HG02884 (cell line): ENCODE data around the gene JSRP1.

ENCODE experiments used
- ATAC-seq: cut with Tn5 transposase; IDR thresholded peaks from one replicate; pipeline ENCODE4 v1.9.1; 2021; ENCODE audit warnings: mild to moderate bottlenecking, moderate library complexity; ENCODE audit not compliant: unreplicated experiment

The JSRP1 gene

GRCh38 chr19:2247433-2248101 lies 8.7 kb downstream of the JSRP1 start:
- ATAC-seq = no peak

GRCh38 chr19:2246801-2247361 lies 9.3 kb downstream of the JSRP1 start:
- no peak for ATAC-seq

- no peak for ATAC-seq
Measured at GRCh38 chr19:2246014-2246620, 10.1 kb downstream of the JSRP1 start.

DNA sequence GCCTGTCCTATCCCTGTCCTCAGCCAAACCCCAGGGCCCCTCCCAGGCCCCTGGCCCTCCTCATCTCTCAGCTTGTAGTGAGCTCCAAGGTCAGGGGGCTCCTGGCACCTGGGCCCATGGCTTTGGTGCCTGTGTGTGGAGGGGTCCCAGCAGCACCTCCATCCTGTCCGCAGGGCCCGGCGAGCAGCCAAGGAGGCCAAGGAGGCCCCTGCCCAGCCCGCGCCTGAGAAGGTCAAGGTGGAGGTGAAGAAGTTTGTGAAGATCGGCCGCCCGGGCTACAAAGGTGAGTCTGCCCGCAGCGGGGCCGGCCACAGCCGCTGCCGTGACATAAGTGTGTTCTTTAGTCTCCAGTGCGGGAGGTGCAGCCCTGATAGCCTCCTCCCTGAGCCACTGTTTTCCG lies 10.9 kb downstream of the JSRP1 start:
- ATAC-seq = no peak

GRCh38 chr19:2244486-2244885 lies 11.7 kb downstream of the JSRP1 start:
- ATAC-seq = no peak

DNA sequence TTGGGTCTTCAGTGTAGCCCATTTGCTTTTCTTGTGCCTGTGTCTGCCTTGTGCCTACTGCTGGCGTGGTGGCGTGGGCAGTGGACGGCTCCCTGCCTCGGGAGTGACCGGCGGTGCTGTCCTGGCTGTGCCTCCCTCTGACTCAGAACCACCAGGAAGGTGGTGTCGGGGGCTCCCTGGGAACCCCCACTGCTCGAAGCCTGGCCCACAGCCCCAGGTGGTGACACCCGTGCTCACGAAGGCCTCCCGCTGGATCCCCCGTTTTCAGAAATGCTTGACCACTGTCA lies 12.1 kb downstream of the JSRP1 start:
- no peak for ATAC-seq

DNA sequence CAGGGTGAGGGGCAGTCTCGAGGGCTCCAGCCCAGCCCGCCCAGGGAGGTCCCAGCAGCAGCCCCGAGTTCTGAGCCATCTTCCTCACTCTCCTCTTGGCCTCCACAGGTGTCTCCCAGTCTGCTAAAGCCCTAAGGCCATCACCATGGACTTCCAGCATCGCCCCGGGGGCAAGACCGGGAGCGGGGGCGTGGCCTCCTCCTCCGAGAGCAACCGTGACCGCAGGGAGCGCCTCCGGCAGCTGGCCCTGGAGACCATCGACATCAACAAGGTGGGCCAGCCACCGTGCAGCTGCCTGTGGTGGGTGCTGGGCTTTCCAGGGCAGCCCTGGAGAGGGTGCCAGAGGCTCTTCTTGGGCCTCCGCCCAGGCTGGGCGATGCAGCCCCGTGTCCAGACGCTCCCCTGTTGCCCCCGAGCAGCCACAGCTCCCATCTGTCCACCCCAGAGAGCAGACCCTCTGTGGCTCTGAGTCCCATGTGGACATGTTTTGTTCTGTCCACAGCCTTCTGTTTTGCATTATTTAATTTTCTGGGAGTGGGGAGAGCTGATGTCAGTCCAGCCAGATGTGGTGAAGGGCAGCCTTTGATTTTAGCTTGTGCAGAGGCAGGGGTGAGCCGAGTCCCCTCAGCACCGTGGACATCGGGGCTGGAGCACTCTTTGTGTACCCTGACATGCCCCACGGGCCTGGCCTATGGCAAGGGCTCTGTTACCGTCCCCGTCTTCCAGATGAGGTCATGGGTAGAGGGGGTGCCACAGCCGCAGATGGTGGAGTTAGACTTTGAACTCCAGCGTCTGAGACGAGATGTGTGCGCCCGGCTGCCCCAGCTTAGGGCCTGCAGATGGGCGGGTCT lies 12.7 kb downstream of the JSRP1 start:
- no peak for ATAC-seq

GRCh38 chr19:2242816-2243215 lies 13.4 kb downstream of the JSRP1 start:
- ATAC-seq = no peak

DNA sequence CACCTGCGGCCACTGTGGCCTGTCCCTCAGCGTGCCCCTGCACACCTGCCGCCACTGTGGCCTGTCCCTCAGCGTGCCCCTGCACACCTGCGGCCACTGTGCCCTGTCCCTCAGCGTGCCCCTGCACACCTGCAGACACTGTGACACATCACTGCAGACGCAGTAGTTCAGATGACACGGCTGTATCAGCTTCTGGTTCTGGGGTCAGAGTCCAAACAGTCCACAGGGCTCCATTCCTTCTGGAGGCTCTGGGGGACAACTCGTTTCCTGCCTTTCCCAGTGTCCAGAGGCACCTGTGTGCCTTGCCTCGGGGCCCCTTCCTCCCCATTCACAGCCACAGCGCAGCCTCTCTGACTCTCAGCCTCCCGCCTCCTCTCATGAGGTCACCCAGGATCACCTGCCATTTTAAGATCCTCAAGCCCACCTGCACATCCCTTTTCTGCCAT lies 14.1 kb downstream of the JSRP1 start:
- no peak for ATAC-seq

DNA sequence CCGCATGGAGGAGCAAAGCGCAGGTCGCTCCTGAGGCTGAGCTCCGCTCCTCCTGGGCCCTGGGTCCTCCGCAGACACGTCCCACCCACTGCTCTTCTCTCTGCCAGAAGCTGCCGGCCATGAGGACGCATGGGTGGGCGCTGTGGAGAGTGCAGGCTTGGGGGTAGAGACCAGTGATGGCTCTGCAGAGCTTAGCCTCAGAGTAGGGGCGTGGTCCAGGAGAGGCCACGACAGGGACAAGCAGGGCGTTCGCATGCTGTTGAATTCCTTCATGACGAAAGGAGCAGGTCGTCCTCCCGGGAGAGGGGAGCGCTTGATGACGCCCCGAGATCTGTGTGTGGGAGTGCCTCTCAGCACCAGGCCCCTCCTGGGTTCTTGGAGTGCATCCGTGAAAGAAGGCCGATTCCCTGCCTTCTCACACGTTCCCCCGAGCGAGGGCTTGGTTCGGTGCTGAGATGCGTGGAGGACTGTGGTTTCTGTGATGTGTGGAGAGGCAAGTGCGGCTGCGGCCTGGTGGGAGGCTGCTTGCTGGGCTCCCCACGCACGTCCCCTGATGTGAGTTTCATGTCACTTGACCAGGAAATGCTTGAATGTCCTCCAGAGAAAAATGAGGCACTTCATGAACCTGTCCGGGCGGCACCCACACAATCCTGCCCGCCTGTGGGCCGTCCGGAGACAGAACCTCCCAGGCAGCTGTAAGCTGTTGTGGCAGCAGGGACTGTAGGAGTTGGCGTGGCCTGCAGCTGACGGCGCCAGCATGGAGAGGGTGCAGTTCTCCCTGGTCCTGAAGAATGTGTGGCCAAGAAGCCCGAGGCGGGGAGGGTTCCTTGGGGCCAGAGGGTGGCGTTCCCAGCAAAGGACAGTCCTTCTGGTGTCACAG lies 15.1 kb downstream of the JSRP1 start:
- ATAC-seq = no peak

DNA sequence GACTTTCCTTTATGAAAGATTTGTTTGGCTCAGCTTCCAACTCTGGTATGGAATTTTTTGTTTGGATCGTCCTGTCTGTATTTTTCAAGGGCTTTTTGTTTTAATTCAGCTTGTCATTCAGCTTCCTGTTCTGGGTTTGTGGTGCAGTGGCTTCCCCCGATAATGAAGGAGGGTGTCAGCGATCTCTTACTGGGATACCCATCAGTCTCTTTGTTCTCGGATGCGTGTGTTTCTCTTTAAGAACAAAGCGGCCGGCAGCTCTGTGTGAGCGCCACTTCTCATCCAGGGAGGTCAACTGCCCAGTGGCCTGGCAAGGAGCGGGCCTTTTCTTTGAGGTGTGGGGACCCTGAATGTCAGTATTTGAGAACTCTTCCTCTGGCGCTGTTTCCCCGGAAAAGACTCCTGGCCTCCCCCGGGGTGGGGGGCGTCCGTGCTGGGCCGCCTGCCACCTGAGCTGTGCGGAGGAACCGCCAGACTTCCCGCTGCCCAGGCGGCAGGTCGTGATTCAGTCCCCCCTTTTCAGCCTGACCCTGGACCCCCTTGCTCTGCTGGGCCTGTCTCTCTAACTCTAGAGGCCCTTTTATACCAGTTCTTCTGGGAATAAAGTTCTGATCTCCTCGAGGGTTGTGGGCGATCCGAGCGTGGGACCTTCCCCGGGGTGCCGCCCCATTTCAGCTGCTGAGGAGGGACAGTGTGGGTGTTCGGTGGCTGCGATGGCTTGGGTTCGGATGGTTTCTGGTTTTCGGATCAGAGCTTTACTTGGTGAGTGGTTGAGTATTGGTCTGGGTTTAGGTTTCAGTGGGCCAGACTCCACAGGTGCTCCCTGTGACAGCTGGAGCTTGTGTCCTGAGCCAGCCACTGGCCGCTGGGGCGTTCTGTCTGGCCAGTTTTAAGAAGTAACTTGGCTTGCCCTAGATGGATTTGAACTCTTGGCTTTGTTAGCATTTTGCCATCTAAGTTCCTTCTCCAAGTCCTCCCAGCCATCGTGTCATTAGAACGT lies 16.1 kb downstream of the JSRP1 start:
- no peak for ATAC-seq

DNA sequence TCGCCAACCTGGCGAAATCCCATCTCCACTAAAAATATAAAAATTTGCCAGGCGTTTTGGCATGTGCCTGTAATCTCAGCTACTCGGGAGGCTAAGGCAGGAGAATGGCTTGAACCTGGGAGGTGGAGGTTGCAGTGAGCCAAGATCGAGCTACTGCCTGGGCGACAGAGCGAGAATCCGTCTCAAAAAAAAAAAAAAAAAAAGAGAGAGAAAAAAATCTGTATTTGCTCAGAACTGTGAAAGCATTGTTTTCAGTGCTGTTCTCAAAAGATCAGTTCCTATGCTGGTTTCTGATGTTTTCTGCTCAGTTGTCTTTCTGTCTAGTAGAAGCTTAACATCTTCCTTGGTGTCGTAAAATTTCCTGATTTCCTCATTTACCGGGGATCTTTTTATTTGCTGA lies 17.0 kb downstream of the JSRP1 start:
- ATAC-seq = no peak

DNA sequence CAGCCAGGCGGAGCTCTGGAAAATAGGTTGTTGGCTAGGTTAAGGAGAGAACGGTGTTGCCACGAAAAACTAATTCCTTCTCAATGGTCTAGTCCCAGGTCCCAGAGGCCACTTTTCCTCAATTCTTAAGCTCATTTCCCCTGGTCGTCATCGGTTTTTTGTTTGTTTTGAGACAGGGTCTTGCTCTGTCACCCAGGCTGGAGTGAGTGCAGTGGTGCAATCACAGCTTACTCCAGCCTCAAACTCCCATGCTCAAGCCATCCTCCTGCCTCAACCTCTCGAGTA lies 18.4 kb downstream of the JSRP1 start:
- no peak for ATAC-seq

DNA sequence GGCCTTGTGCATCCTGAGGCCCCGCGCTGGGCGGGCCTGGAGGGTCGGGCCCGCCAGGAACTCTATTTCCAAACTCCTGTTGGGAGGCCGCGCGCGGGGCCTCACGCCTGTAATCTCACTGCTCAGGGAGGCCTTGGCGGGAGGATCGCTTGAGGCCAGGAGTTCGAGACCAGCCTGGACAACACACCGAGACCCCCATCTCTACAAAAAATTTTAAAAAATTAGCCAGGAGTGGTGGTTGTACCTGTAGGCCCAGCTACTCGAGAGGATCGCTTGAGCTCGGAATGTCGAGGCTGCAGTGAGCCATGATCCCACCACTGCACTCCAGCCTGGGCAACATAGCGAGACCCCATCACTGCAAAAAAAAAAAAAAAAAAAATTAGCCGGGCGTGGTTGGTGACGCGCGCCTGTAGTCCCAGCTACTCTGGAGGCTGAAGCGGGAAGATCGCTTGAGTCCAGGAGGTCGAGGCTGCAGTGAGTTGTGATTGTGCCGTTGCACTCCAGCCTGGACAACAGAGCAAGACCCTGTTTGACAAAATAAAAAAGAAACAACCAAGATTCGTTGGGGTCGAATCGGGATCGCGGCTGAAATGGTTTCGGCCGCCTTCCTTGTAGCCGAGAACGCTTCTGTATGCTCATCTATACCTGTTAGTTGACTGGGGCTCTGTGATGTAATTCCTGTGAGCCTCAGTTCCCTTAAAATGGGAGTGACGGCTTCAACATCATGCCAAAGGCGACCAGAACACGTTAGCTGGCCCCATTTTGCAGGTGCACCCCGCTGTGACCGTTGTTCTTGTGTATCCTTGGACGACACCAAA lies 19.0 kb downstream of the JSRP1 start:
- ATAC-seq = no peak

- peak; percentile 68 for ATAC-seq
Measured at GRCh38 chr19:2236314-2237050, 19.7 kb downstream of the JSRP1 start, which contains the start of the genes PLEKHJ1 and SF3A2. PLEKHJ1 (minus strand) TSS chr19:2236329; CDS start chr19:2236248, 81 bp downstream. SF3A2 (plus strand) TSS chr19:2236824; CDS start chr19:2243419, 6,595 bp downstream.

DNA sequence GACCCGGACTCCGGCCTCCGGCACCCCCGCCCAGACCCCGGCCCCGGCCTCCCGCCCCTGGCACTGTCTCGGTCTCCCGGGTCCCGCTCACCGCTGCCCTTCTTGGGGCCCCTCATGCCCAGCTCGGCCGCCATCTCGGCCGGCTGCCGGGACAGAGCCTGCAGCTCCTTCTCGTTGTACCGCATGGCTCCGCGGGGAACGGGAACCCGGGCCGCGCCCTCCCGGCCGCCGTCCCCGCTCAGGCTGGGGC lies 20.2 kb downstream of the JSRP1 start:
- peak; percentile 15 for ATAC-seq

DNA sequence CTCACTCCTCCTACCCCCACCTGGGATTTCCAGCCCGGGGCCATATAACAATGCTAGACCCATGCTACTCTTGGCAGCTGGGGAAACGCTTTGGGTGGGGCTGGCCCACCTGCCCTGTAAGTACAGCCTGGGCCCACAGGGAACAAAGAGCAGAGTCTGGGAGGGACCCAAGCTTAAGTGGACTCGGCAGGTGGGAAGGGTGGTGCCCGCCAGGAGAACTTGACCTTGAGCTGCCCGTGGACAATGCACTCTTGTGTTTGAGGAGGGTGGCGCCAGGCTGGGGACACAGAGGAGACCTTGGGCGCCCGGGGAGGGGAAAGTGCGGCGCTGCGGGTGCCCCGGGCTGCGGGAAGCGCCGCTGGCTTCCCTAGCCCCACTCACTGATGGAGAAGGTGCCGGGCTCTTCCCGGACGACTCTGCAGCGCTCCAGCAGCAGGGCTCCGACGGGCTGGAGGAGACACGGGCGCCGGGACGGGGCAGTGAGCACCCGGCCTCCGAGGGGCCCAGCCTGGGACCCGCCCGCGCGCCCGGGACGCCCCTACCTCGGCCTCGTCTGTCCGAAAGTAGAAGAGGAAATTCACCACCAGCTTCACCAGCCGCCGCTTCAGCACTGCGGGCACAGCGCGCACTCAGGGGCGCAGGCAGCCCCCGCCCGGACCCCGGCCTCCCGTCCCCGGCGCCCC lies 20.7 kb downstream of the JSRP1 start:
- no peak for ATAC-seq

DNA sequence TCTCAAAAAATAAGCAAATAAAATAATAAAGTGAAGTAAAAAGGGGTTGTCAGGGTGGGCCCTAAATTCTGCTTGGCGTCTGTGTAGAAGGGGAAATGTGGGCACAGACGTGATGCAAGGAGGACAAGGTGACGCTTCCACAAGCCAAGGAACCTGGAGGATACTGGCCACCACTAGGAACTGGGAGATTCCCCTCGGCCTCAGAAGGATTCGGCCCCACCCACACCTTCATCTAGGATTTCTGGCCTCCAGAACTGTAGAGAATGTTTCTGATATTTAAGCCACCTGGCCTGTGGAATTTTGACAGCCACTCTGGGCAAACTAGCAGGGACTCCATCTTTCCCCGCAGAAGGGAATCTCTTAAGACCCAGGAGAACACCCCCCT lies 21.2 kb downstream of the JSRP1 start:
- ATAC-seq = no peak
